ENCODE results near the gene HRC.

DNA sequence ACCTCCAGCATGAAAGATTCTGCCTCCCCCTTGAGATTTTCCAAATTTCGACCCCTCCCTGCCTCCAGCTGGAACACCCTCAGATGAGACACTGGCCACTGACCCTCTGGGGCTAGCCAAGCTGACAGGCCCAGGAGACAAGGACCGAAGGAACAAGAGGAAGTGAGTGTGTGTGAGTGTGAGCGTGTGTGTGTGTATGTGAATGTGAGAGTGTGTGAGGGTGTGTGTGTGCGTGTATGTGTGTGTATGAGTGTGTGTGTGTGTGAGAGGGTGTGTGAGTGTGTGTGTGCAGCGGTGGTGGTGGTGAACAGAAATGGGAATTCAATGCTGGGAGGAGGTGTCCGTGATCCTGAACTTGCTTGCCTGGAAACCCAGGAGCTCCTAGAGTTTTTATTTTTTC is 13.8 kb downstream of the HRC start:
- TF ChIP-seq, protein P1, sequence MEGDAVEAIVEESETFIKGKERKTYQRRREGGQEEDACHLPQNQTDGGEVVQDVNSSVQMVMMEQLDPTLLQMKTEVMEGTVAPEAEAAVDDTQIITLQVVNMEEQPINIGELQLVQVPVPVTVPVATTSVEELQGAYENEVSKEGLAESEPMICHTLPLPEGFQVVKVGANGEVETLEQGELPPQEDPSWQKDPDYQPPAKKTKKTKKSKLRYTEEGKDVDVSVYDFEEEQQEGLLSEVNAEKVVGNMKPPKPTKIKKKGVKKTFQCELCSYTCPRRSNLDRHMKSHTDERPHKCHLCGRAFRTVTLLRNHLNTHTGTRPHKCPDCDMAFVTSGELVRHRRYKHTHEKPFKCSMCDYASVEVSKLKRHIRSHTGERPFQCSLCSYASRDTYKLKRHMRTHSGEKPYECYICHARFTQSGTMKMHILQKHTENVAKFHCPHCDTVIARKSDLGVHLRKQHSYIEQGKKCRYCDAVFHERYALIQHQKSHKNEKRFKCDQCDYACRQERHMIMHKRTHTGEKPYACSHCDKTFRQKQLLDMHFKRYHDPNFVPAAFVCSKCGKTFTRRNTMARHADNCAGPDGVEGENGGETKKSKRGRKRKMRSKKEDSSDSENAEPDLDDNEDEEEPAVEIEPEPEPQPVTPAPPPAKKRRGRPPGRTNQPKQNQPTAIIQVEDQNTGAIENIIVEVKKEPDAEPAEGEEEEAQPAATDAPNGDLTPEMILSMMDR (IDR thresholded peaks at IDR 0.05), result no peak
- no peak for TF ChIP-seq POLR2A (IDR thresholded peaks at IDR 0.05)

All from right lobe of liver (tissue), 4 donors.